ENCODE measurements around the gene USP19. TPM values are rescaled to one million over a fixed set of nuclear protein-coding genes. Genes with fewer than 3 reads are reported as not detected.
A peak's percentile ranks its signal among the peaks of the same experiment; 100 is the strongest.

The USP19 gene
- polyA plus RNA-seq, 2 of the 4 experiments (the other 2 are of a cell fraction) = 21.6 to 30.5 TPM

GRCh38 chr3:49158103-49158709 is 37.6 kb upstream of the USP19 start:
- ChIA-PET POLR2A (interaction anchor here (1.1 kb wide), 1 partner anchor 129 kb away, joined by 6 read pairs; the partner anchor contains the start of gene IMPDH2), CTCF (interaction anchor here (0.7 to 2.1 kb wide), 4 partner anchors 12 to 64 kb away, joined by 3 to 7 read pairs (median 4); partner anchors contain the start of gene QRICH1)
- H3K9me3 ChIP-seq = no peaks in the 10 kb centered on the region
- WGBS (ENCODE audit: missing lambda C conversion rate) = 74% methylated on average over 5 of the region's 5 CpGs
- no peaks in the 10 kb centered on the region for H3K4me1 ChIP-seq
- peak; percentile 47 to 55; a peak in 4 of 6 replicates for ATAC-seq
- DNase-seq (ENCODE audit: low read depth in 1 of 2, low spot score in 1 of 2) = peak in 1 of 2 experiments; percentile 41
- no peak overlapping the region for H3K27ac ChIP-seq
- no peak overlapping the region for H3K4me2 ChIP-seq
- FAIRE-seq = no peak
- no peak for TF ChIP-seq HOXB13 (CRISPR knock-in tag; IDR thresholded peaks at IDR 0.05; ENCODE audit: low read depth)
- no peak for TF ChIP-seq CEBPB (IDR thresholded peaks at IDR 0.05)
- no peak for TF ChIP-seq RFX5 (IDR thresholded peaks at IDR 0.05)
- TF ChIP-seq CHD2 (IDR thresholded peaks at IDR 0.05; ENCODE audit: low read length, partially characterized antibody) = no peak
- TF ChIP-seq, protein P1, sequence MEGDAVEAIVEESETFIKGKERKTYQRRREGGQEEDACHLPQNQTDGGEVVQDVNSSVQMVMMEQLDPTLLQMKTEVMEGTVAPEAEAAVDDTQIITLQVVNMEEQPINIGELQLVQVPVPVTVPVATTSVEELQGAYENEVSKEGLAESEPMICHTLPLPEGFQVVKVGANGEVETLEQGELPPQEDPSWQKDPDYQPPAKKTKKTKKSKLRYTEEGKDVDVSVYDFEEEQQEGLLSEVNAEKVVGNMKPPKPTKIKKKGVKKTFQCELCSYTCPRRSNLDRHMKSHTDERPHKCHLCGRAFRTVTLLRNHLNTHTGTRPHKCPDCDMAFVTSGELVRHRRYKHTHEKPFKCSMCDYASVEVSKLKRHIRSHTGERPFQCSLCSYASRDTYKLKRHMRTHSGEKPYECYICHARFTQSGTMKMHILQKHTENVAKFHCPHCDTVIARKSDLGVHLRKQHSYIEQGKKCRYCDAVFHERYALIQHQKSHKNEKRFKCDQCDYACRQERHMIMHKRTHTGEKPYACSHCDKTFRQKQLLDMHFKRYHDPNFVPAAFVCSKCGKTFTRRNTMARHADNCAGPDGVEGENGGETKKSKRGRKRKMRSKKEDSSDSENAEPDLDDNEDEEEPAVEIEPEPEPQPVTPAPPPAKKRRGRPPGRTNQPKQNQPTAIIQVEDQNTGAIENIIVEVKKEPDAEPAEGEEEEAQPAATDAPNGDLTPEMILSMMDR (IDR thresholded peaks at IDR 0.05) = peak; percentile 36; the same call in 2 of the 3 replicates
- TF ChIP-seq MYC (IDR thresholded peaks at IDR 0.05; ENCODE audit: borderline replicate concordance, low read length) = no peak
- TF ChIP-seq, protein P2, sequence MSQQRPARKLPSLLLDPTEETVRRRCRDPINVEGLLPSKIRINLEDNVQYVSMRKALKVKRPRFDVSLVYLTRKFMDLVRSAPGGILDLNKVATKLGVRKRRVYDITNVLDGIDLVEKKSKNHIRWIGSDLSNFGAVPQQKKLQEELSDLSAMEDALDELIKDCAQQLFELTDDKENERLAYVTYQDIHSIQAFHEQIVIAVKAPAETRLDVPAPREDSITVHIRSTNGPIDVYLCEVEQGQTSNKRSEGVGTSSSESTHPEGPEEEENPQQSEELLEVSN (IDR thresholded peaks at IDR 0.05; ENCODE audit: borderline replicate concordance, low read depth) = no peak
- TF ChIP-seq CBX2 (IDR thresholded peaks at IDR 0.05; ENCODE audit: borderline replicate concordance, low read depth) = no peak
- no peak for TF ChIP-seq TFCP2L1 (CRISPR knock-in tag; IDR thresholded peaks at IDR 0.05)
- no peak for TF ChIP-seq GATA3 (IDR thresholded peaks at IDR 0.05; ENCODE audit: borderline replicate concordance)
- no peak for TF ChIP-seq TP53 (CRISPR knock-in tag; IDR thresholded peaks at IDR 0.05)
- TF ChIP-seq FOXS1 (CRISPR knock-in tag; IDR thresholded peaks at IDR 0.05) = no peak
- TF ChIP-seq NFE2L2 (conservative IDR thresholded peaks at IDR 0.05; ENCODE audit: low read length) = no peak
- no peak for TF ChIP-seq SMC3 (IDR thresholded peaks at IDR 0.05)
- TF ChIP-seq PHF8 (IDR thresholded peaks at IDR 0.05; ENCODE audit: borderline replicate concordance, low read depth) = no peak
- peak; percentile 45 to 49; a peak in 4 of 5 replicates for TF ChIP-seq RAD21 (conservative IDR thresholded peaks at IDR 0.05 in 1 of 2, IDR thresholded peaks at IDR 0.05 in 1 of 2)
- TF ChIP-seq, protein P3, sequence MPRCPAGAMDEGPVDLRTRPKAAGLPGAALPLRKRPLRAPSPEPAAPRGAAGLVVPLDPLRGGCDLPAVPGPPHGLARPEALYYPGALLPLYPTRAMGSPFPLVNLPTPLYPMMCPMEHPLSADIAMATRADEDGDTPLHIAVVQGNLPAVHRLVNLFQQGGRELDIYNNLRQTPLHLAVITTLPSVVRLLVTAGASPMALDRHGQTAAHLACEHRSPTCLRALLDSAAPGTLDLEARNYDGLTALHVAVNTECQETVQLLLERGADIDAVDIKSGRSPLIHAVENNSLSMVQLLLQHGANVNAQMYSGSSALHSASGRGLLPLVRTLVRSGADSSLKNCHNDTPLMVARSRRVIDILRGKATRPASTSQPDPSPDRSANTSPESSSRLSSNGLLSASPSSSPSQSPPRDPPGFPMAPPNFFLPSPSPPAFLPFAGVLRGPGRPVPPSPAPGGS (IDR thresholded peaks at IDR 0.05) = no peak
- peak; percentile 99 for TF ChIP-seq ESRRA (IDR thresholded peaks at IDR 0.05; ENCODE audit: borderline replicate concordance, low read length)
- no peak for TF ChIP-seq KDM5A (IDR thresholded peaks at IDR 0.05)
- no peak for TF ChIP-seq EHF (CRISPR knock-in tag; IDR thresholded peaks at IDR 0.05)
- TF ChIP-seq ZSCAN20 (CRISPR knock-in tag; IDR thresholded peaks at IDR 0.05) = no peak
- H3K4me3 ChIP-seq = no peak overlapping the region

DNA sequence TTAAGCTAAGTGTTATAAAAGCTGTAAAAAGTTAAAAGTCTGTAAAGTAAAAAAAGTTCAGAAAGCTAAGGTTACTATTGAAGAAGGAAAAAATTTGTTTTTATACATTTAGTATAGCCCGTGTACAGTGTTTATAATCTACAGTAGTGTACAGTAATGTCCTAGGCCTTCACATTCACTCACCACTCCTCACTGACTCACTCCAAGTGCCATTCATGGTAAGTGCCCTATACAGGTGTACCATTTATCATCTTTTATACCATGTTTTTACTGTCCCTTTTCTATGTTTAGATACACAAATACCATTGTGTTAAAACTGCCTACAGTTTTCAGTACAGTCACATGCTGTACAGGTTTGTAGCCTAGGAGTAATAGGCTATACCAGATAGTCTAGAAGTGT is 36.7 kb upstream of the USP19 start:
- Histone ChIP-seq H3K9me3 (no peaks in the 10 kb centered on the region), H3K4me3 (no peak overlapping the region), H3K4me1 (no peaks in the 10 kb centered on the region), H3K4me2 (no peak overlapping the region), H3K27ac (no peak overlapping the region)
- no peak for TF ChIP-seq HOXB13 (CRISPR knock-in tag; IDR thresholded peaks at IDR 0.05; ENCODE audit: low read depth)
- DNase-seq (ENCODE audit: low read depth in 1 of 2, low spot score in 1 of 2) (no peak), FAIRE-seq (no peak), ATAC-seq (no peak)
- ChIA-PET CTCF (interaction anchor here (0.7 to 2.1 kb wide), 3 partner anchors 11 to 63 kb away, joined by 3 to 7 read pairs (median 4); partner anchors contain the start of gene QRICH1), POLR2A (interaction anchor here (0.5 to 0.7 kb wide), 2 partner anchors 30 to 343 kb away, joined by 3 read pairs; no protein-coding TSS in a partner anchor)
- WGBS (ENCODE audit: missing lambda C conversion rate) = 62% methylated on average over 1 of the region's 1 CpG

Data from A549 (cell line).